Suprapubic skin (tissue), 4 donors: ENCODE results near the gene CDH3. TPM values are rescaled to one million over a fixed set of nuclear protein-coding genes. Genes with fewer than 3 reads are reported as not detected.
"Not testable (repeated sequence)": the region's sequence is repeated elsewhere in the genome, so short reads cannot be mapped to it uniquely, and the experiment has no call there.

Experiments
- DNase-seq, 2 donors: peaks; one replicate each; pipeline ENCODE4 v3.0.0-alpha.2; 2019; ENCODE audit warnings: low spot score in 2 of 2
- H3K27ac ChIP-seq: fragments of 200-600 bp; sonication (generic); one replicate; pipeline ENCODE4 v1.5.1; 2019
- H3K27me3 ChIP-seq: fragments of 200-600 bp; sonication (generic); one replicate; pipeline ENCODE4 v1.5.1; 2019
- H3K36me3 ChIP-seq: fragments of 200-600 bp; sonication (generic); one replicate; pipeline ENCODE4 v1.5.1; 2019
- H3K4me1 ChIP-seq: fragments of 200-600 bp; sonication (generic); one replicate; pipeline ENCODE4 v1.5.1; 2019
- H3K4me3 ChIP-seq: fragments of 200-600 bp; sonication (generic); one replicate; pipeline ENCODE4 v1.5.1; 2019; ENCODE audit warnings: mild to moderate bottlenecking
- H3K9me3 ChIP-seq: fragments of 200-600 bp; sonication (generic); one replicate; pipeline ENCODE4 v1.5.1; 2019
- CTCF ChIP-seq, 2 donors: fragments of 200-600 bp in 1 of 2; fragments of 450-650 bp in 1 of 2; sonication (generic) in 1 of 2; IDR thresholded peaks; one replicate each; pipeline ENCODE4 v1.5.1; 2016 to 2019; ENCODE audit warnings: antibody characterized with exemption in 2 of 2, mild to moderate bottlenecking in 1 of 2, moderate library complexity in 1 of 2
- EP300 ChIP-seq: sonication (generic); formaldehyde crosslinking; IDR thresholded peaks from one replicate; pipeline ENCODE4 v1.6.1; 2017; ENCODE audit warnings: antibody characterized with exemption
- POLR2A ChIP-seq, 2 donors: fragments of 450-650 bp; IDR thresholded peaks; one replicate each; pipeline ENCODE4 v1.6.1; 2017; ENCODE audit warnings: antibody characterized with exemption in 2 of 2, mild to moderate bottlenecking in 2 of 2, moderate library complexity in 2 of 2
- POLR2AphosphoS5 ChIP-seq, 3 donors: sonication (generic); formaldehyde crosslinking; IDR thresholded peaks; one replicate each; pipeline ENCODE4 v1.6.1; 2017; ENCODE audit warnings: antibody characterized with exemption in 3 of 3
- WGBS: methylation state at CpG from one replicate; pipeline ENCODE4 v1.1.5; 2018; 5-methylcytosine and 5-hydroxymethylcytosine counted together
- total RNA-seq, 4 donors: library from RNA; depleted of rRNA; stranded (reverse); fragments of >200 nt; gene quantifications; one replicate each; pipeline ENCODE4 v1.1.0, GENCODE V29; 2016

CDH3 gene
- total RNA-seq, 4 donors from 2014 or later = 39.0 to 96.8 (median 70.1) TPM

- H3K27me3 ChIP-seq = peaks cover 6% of the 10 kb centered on the region
- no peak for TF ChIP-seq EP300
- no peak for TF ChIP-seq POLR2A (IDR thresholded peaks at IDR 0.05)
- no peak for TF ChIP-seq POLR2AphosphoS5 (IDR thresholded peaks at IDR 0.05)
- no peak for TF ChIP-seq CTCF (IDR thresholded peaks at IDR 0.05)
- no peaks in the 10 kb centered on the region for H3K9me3 ChIP-seq
- no peak for DNase-seq
- H3K4me3 ChIP-seq = no peak overlapping the region
- H3K4me1 ChIP-seq = peaks cover 16% of the 10 kb centered on the region
- no peaks in the 10 kb centered on the region for H3K36me3 ChIP-seq
- H3K27ac ChIP-seq = no peak overlapping the region
- 91% methylated on average over 5 of the region's 5 CpGs for WGBS
These were observed 65.1 kb downstream of the CDH3 start for GRCh38 chr16:68710211-68710610.

- H3K9me3 ChIP-seq = no peaks in the 10 kb centered on the region
- no peak for DNase-seq
- no peak overlapping the region for H3K4me3 ChIP-seq
- TF ChIP-seq POLR2A (IDR thresholded peaks at IDR 0.05) (no peak), POLR2AphosphoS5 (IDR thresholded peaks at IDR 0.05) (no peak), EP300 (no peak), CTCF (IDR thresholded peaks at IDR 0.05) (no peak)
- 54% methylated on average over 14 of the region's 14 CpGs for WGBS
- H3K36me3 ChIP-seq = no peaks in the 10 kb centered on the region
- peaks cover 15% of the 10 kb centered on the region for H3K4me1 ChIP-seq
- H3K27me3 ChIP-seq = peaks cover 6% of the 10 kb centered on the region
- no peak overlapping the region for H3K27ac ChIP-seq
These were observed 66.5 kb downstream of the CDH3 start for GRCh38 chr16:68711421-68712139.

GRCh38 chr16:68713361-68713760 is 68.3 kb downstream of the CDH3 start:
- Histone ChIP-seq H3K9me3 (no peaks in the 10 kb centered on the region), H3K27me3 (peaks cover 6% of the 10 kb centered on the region), H3K27ac (no peak overlapping the region), H3K36me3 (no peaks in the 10 kb centered on the region), H3K4me1 (no peaks in the 10 kb centered on the region), H3K4me3 (no peak overlapping the region)
- 61% methylated on average over 6 of the region's 6 CpGs for WGBS
- no peak for DNase-seq
- no peak for TF ChIP-seq CTCF (IDR thresholded peaks at IDR 0.05)
- TF ChIP-seq POLR2AphosphoS5 (IDR thresholded peaks at IDR 0.05) = no peak
- TF ChIP-seq POLR2A (IDR thresholded peaks at IDR 0.05) = no peak
- TF ChIP-seq EP300 = no peak

- WGBS = 44% methylated on average over 5 of the region's 5 CpGs
- Histone ChIP-seq H3K4me3 (no peak overlapping the region), H3K27me3 (no peaks in the 10 kb centered on the region), H3K36me3 (no peaks in the 10 kb centered on the region), H3K27ac (no peak overlapping the region), H3K4me1 (no peaks in the 10 kb centered on the region), H3K9me3 (no peaks in the 10 kb centered on the region)
- no peak for DNase-seq
- TF ChIP-seq POLR2A (IDR thresholded peaks at IDR 0.05) = no peak
- no peak for TF ChIP-seq EP300
- no peak for TF ChIP-seq POLR2AphosphoS5 (IDR thresholded peaks at IDR 0.05)
These were observed 70.4 kb downstream of the CDH3 start for GRCh38 chr16:68715471-68715870.

- H3K4me3 ChIP-seq, H3K27ac ChIP-seq, H3K4me1 ChIP-seq, H3K36me3 ChIP-seq, DNase-seq, H3K9me3 ChIP-seq, H3K27me3 ChIP-seq: not testable (repeated sequence)
- 69% methylated on average over 4 of the region's 4 CpGs for WGBS
These were observed 71.4 kb downstream of the CDH3 start for GRCh38 chr16:68716516-68716915.

- H3K9me3 ChIP-seq = no peaks in the 10 kb centered on the region
- H3K36me3 ChIP-seq = no peaks in the 10 kb centered on the region
- no peak overlapping the region for H3K4me3 ChIP-seq
- no peak overlapping the region for H3K27ac ChIP-seq
- H3K27me3 ChIP-seq = no peaks in the 10 kb centered on the region
- H3K4me1 ChIP-seq = peaks cover 2% of the 10 kb centered on the region
- WGBS = 96% methylated on average over 4 of the region's 4 CpGs
- DNase-seq = no peak
- TF ChIP-seq POLR2AphosphoS5 (IDR thresholded peaks at IDR 0.05) (no peak), EP300 (no peak), POLR2A (IDR thresholded peaks at IDR 0.05) (no peak), CTCF (IDR thresholded peaks at IDR 0.05) (no peak)
These were observed 72.6 kb downstream of the CDH3 start for GRCh38 chr16:68717684-68718083.
